Cardiac fibroblast (primary cell): ENCODE results near the gene GOLGA8B.

ENCODE experiments used
- DNase-seq, 2 donors: peaks; one replicate each; pipeline versions ENCODE4 v3.0.0 to v3.0.0-alpha.2; 2010; ENCODE audit warnings: low read depth in 2 of 2
- H3K4me3 ChIP-seq, 2 donors: replicated peaks in 1 of 2; 1 replicate in 1 of 2; 2 replicates in 1 of 2; pipeline ENCODE4 v1.5.1; 2011; ENCODE audit warnings: low read depth in 2 of 2, low read length in 2 of 2, mild to moderate bottlenecking in 2 of 2, moderate library complexity in 1 of 2
- TF ChIP-seq, protein P1 (sequence below): IDR thresholded peaks from one replicate; pipeline ENCODE4 v1.5.1; 2011; ENCODE audit warnings: low read depth, mild to moderate bottlenecking, low read length, inconsistent platforms

The GOLGA8B gene

DNA sequence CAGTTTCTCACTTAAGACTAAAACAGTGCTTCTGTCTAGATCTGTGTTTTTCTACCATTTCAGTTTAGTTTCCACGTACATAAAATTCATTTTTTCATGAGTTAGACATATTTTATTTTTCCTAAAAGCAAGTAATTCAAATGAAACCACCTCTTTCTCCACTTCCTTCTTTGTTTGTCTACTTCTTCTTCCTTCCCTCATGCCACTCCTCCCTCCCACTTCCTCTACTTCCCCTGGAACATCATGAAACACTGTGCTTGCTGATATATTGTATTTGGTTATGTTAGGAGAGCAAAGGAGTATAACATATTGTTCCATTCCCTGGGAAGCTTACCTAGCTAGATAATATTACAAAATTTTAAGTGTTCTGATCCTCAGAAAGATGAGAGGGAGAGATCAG, 36.7 kb upstream of the GOLGA8B start:
- TF ChIP-seq, protein P1, sequence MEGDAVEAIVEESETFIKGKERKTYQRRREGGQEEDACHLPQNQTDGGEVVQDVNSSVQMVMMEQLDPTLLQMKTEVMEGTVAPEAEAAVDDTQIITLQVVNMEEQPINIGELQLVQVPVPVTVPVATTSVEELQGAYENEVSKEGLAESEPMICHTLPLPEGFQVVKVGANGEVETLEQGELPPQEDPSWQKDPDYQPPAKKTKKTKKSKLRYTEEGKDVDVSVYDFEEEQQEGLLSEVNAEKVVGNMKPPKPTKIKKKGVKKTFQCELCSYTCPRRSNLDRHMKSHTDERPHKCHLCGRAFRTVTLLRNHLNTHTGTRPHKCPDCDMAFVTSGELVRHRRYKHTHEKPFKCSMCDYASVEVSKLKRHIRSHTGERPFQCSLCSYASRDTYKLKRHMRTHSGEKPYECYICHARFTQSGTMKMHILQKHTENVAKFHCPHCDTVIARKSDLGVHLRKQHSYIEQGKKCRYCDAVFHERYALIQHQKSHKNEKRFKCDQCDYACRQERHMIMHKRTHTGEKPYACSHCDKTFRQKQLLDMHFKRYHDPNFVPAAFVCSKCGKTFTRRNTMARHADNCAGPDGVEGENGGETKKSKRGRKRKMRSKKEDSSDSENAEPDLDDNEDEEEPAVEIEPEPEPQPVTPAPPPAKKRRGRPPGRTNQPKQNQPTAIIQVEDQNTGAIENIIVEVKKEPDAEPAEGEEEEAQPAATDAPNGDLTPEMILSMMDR = no peak
- no peak overlapping the region for H3K4me3 ChIP-seq
- no peak for DNase-seq

DNA sequence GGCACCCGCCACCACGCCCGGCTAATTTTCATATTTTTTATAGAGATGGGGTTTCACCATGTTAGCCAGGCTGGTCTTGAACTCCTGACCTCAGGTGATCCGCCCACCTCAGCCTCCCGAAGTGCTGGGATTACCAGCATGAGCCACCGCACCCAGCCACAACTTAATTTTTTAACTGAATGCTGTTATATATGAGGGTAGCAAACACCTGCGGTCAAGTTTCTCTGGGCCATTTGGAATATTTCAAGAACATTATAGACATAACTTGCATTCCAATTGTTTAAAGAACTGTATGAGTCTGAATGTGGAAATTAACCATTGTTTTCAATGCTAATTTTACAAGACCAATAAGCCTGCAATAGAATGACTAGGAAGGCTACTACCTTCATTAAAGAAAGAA, 35.7 kb upstream of the GOLGA8B start:
- no peak overlapping the region for H3K4me3 ChIP-seq
- TF ChIP-seq, protein P1 = no peak
- DNase-seq = no peak

DNA sequence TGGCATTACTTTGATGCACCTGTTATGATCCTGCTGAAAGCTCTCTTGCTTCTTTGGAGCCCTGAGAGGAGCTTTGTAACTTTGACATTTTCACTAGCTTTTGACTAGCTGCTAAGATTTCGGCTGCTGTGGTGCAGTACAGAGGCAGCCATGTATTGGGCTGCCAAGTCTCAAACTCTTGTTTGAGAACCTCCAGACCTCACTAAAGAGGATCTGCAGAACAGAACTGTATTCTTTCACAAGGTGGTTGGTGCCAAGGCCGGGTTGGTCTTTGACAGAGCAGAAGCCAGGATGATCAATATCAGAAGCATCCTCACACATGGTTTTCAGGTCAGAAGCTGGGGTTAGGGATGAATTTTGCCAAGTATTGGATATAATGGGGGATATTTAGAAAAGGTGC, 34.6 kb upstream of the GOLGA8B start:
- DNase-seq = no peak
- H3K4me3 ChIP-seq = no peak overlapping the region
- TF ChIP-seq, protein P1 = no peak

DNA sequence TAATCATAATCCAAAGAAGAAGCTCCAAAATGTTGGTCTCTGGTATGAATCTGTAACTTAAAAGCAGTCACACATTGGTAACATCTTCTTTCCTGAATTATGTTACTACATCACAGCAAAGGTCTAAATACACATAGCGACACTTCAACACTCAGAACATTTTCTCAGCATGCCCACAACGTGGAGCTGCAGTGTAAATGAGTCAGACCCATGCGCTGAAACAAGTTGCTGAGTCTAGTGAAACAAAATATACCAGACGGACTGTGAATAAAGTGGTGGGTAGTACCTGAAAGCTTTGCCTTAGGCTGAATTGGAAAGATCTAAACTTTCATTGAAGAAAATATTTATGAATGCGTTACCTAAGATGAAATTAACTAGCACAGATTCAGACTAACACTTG, 33.2 kb upstream of the GOLGA8B start:
- peak; percentile 39 to 65 for DNase-seq
- TF ChIP-seq, protein P1 = peak; percentile 13
- H3K4me3 ChIP-seq = no peak overlapping the region

DNA sequence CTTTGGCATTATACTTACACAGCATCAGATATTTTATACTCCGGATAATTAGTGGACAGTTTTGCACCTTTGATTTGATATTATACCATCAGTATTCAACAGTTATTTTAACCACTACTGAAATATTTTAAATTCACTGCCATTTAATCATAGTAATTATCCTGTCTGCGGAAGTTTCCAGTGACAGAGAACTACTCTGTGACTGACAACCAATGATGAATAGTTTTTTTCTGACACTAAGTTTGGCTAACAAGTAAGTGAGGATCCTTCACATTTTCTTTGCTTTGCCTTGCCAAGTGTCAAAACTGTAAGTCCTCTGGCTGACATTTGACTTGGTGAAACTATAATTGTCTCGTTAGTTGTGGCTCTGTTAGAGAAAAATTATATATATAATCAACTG, 30.5 kb upstream of the GOLGA8B start:
- no peak for DNase-seq
- no peak overlapping the region for H3K4me3 ChIP-seq
- TF ChIP-seq, protein P1 = no peak

DNA sequence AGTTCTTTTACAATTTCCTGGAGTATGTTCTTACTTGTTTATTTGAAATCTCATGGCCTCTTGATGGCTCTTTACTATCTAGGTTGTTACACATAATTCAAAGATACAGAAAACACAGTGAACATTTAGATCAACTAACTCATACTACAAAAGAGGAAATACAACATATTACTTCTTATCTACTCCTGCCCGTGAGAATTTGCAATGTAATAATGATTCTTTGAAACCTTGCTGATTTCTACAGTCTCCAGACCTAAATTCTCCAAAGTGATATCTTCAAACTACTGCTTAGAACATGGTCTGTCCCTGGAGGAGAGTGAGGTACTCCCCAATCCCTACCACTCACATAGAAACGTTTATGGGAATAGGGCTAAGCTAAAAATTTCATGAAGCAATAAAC, 29.9 kb upstream of the GOLGA8B start:
- DNase-seq = no peak
- TF ChIP-seq, protein P1 = no peak
- no peak overlapping the region for H3K4me3 ChIP-seq

DNA sequence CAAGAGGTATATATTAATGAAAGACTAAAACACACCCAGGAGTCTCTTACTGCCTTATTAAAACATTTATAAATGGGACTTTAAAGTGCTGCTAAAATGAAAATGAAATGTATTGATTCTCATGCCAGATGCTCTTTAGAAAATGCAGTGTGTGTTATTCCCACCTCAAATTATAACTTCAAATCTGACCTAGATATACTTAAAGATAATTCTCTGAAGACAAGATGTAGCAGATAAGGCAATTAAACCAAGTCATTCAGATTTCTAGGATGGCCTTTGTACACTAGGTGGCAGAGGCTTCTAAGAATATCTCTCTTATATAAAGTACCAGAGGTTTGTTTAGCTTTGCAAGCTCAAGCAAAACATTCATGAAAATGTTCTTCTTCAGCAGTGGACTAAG, 26.9 kb upstream of the GOLGA8B start:
- TF ChIP-seq, protein P1 = peak; percentile 41
- H3K4me3 ChIP-seq = no peak overlapping the region
- DNase-seq = peak in 1 of 2 donors; percentile 49
